Measurements from ENCODE around the gene DENND5A. TPM values are rescaled to one million over a fixed set of nuclear protein-coding genes. Genes with fewer than 3 reads are reported as not detected.

Gene DENND5A
- total and polyA plus RNA-seq, 2 of the 8 experiments (the other 6 are each of a cell fraction or from before 2014, with no cell fraction given): 65.7 to 139 TPM

Small RNA genes within 50 kb of the gene (microRNA-seq; reads per million reads assigned to microRNA genes)
- 0 reads per million in 2 experiments for gene MIR5691 (ENCODE audit: borderline microRNAs expressed in 2 of 2, borderline number of aligned reads in 2 of 2, borderline replicate concordance in 1 of 2)

Small RNA genes within 50 kb of the gene (small RNA-seq; reads per million reads assigned to genes)
- gene MIR5691 (ENCODE audit: insufficient read depth) (not detected), gene RF00017 (ENCODE audit: insufficient read depth) (not detected)

Other genes with a start within 250 kb of the DENND5A start
- 0.42 and 1.2 TPM in 2 replicates for gene SCUBE2, start 173.8 kb downstream of the DENND5A start, total RNA-seq (2021; fragmentation: NEBNext Ultra II Directional; extraction: Animal tissue kit (Norgen Biotek cat#: 25700))
- gene SCUBE2, start 173.8 kb downstream of the DENND5A start, polyA plus RNA-seq (2011; rRNA removed): 0.29 and 1.1 TPM in 2 replicates
- gene TMEM41B, start 49.2 kb upstream of the DENND5A start, total RNA-seq (2021; fragmentation: NEBNext Ultra II Directional; extraction: Animal tissue kit (Norgen Biotek cat#: 25700)): 43.9 and 50.1 TPM in 2 replicates
- gene TMEM41B, start 49.2 kb upstream of the DENND5A start, polyA plus RNA-seq (2011; rRNA removed): 16.5 and 24.3 TPM in 2 replicates
- gene IPO7, start 119.3 kb upstream of the DENND5A start, total RNA-seq (2021; fragmentation: NEBNext Ultra II Directional; extraction: Animal tissue kit (Norgen Biotek cat#: 25700)): 244 and 259 TPM in 2 replicates
- 38.7 and 45.9 TPM in 2 replicates for gene IPO7, start 119.3 kb upstream of the DENND5A start, polyA plus RNA-seq (2011; rRNA removed)
- gene ZNF143, start 195.7 kb upstream of the DENND5A start, total RNA-seq (2021; fragmentation: NEBNext Ultra II Directional; extraction: Animal tissue kit (Norgen Biotek cat#: 25700)): 38.9 and 43.0 TPM in 2 replicates
- 37.7 and 69.2 TPM in 2 replicates for gene ZNF143, start 195.7 kb upstream of the DENND5A start, polyA plus RNA-seq (2011; rRNA removed)

Measured in H1 (cell line).